Liver (tissue), 9 donors: ENCODE measurements around the gene SH2D5. TPM values are rescaled to one million over a fixed set of nuclear protein-coding genes. Genes with fewer than 3 reads are reported as not detected.

Source experiments
- DNase-seq: peaks from one replicate; pipeline ENCODE4 v3.0.0-alpha.2; 2017; ENCODE audit warnings: low spot score
- H3K27ac ChIP-seq, 2 donors: one replicate each; pipeline ENCODE4 v1.7.0; 2013; ENCODE audit warnings: inconsistent platforms in 2 of 2, low read length in 2 of 2, control low read depth in 1 of 2, low read depth in 1 of 2, mild to moderate bottlenecking in 1 of 2
- H3K27me3 ChIP-seq, 4 donors: one replicate each; pipeline versions ENCODE4 v1.6.1 to v1.7.0; 2013; ENCODE audit warnings: low read length in 3 of 4, inconsistent platforms in 1 of 4, mild to moderate bottlenecking in 1 of 4, moderate library complexity in 1 of 4; ENCODE audit not compliant: control insufficient read depth in 4 of 4, insufficient read depth in 4 of 4
- H3K36me3 ChIP-seq, 4 donors: one replicate each; pipeline versions ENCODE4 v1.6.1 to v1.7.0; 2013; ENCODE audit warnings: low read length in 3 of 4, mild to moderate bottlenecking in 3 of 4, low read depth in 1 of 4, moderate library complexity in 1 of 4; ENCODE audit not compliant: control insufficient read depth in 4 of 4, insufficient read depth in 3 of 4
- H3K4me1 ChIP-seq, 4 donors: one replicate each; pipeline versions ENCODE4 v1.6.1 to v1.7.0; 2013; ENCODE audit warnings: low read length in 3 of 4, mild to moderate bottlenecking in 3 of 4, moderate library complexity in 1 of 4; ENCODE audit not compliant: control insufficient read depth in 4 of 4, insufficient read depth in 4 of 4
- H3K4me3 ChIP-seq, 3 donors: one replicate each; pipeline versions ENCODE4 v1.6.1 to v1.7.0; 2013; ENCODE audit warnings: low read length in 3 of 3, control low read depth in 1 of 3, low read depth in 1 of 3, mild to moderate bottlenecking in 1 of 3
- H3K9ac ChIP-seq, 2 donors: one replicate each; pipeline ENCODE4 v1.7.0; 2013; ENCODE audit warnings: low read length in 2 of 2, mild to moderate bottlenecking in 2 of 2, moderate library complexity in 2 of 2, control low read depth in 1 of 2, low read depth in 1 of 2
- H3K9me3 ChIP-seq, 4 donors: one replicate each; pipeline versions ENCODE4 v1.6.1 to v1.7.0; 2013; ENCODE audit warnings: low read length in 3 of 4; ENCODE audit not compliant: control insufficient read depth in 4 of 4
- ATF3 ChIP-seq: IDR thresholded peaks from 2 replicates; pipeline ENCODE4 v1.6.1; 2016; ENCODE audit warnings: antibody characterized with exemption
- EGR1 ChIP-seq, 2 donors: IDR thresholded peaks; 2 replicates each; pipeline ENCODE4 v1.6.1; 2016 to 2018; ENCODE audit warnings: antibody characterized with exemption in 2 of 2, low read depth in 2 of 2
- FOXA1 ChIP-seq: IDR thresholded peaks from 2 replicates; pipeline ENCODE4 v1.6.1; 2016; ENCODE audit warnings: antibody characterized with exemption
- FOXA2 ChIP-seq: IDR thresholded peaks from 2 replicates; pipeline ENCODE4 v1.6.1; 2016; ENCODE audit warnings: antibody characterized with exemption
- GABPA ChIP-seq, 2 donors: IDR thresholded peaks in 1 of 2; conservative IDR thresholded peaks in 1 of 2; 2 replicates each; pipeline ENCODE4 v1.6.1; 2016; ENCODE audit warnings: antibody characterized with exemption in 2 of 2, mild to moderate bottlenecking in 1 of 2, moderate library complexity in 1 of 2
- HNF4A ChIP-seq, 2 donors: conservative IDR thresholded peaks; 2 replicates each; pipeline ENCODE4 v1.6.1; 2016; ENCODE audit warnings: antibody characterized with exemption in 2 of 2, mild to moderate bottlenecking in 2 of 2
- HNF4G ChIP-seq: IDR thresholded peaks from 2 replicates; pipeline ENCODE4 v1.6.1; 2016; ENCODE audit warnings: antibody characterized with exemption
- JUND ChIP-seq, 2 donors: IDR thresholded peaks; 2 replicates each; pipeline ENCODE4 v1.6.1; 2016; ENCODE audit warnings: antibody characterized with exemption in 2 of 2
- MAX ChIP-seq: IDR thresholded peaks from 2 replicates; pipeline ENCODE4 v1.6.1; 2016; ENCODE audit warnings: antibody characterized with exemption
- NR2F2 ChIP-seq: IDR thresholded peaks from 2 replicates; pipeline ENCODE4 v1.6.1; 2016; ENCODE audit warnings: antibody characterized with exemption
- RAD21 ChIP-seq, 2 donors: IDR thresholded peaks; 2 replicates each; pipeline ENCODE4 v1.6.1; 2016; ENCODE audit warnings: antibody characterized with exemption in 2 of 2, mild to moderate bottlenecking in 2 of 2
- REST ChIP-seq: IDR thresholded peaks from 2 replicates; pipeline ENCODE4 v1.6.1; 2016; ENCODE audit warnings: antibody characterized with exemption, mild to moderate bottlenecking
- RXRA ChIP-seq, 2 donors: IDR thresholded peaks; 2 replicates each; pipeline ENCODE4 v1.6.1; 2017 to 2018; ENCODE audit warnings: antibody characterized with exemption in 2 of 2, mild to moderate bottlenecking in 1 of 2
- SP1 ChIP-seq: IDR thresholded peaks from 2 replicates; pipeline ENCODE4 v1.6.1; 2018; ENCODE audit warnings: antibody characterized with exemption, mild to moderate bottlenecking
- TAF1 ChIP-seq: conservative IDR thresholded peaks from 2 replicates; pipeline ENCODE4 v1.6.1; 2016; ENCODE audit warnings: antibody characterized with exemption, mild to moderate bottlenecking
- YY1 ChIP-seq: IDR thresholded peaks from 2 replicates; pipeline ENCODE4 v1.6.1; 2016; ENCODE audit warnings: antibody characterized with exemption, mild to moderate bottlenecking
- ZBTB33 ChIP-seq: IDR thresholded peaks from 2 replicates; pipeline ENCODE4 v1.6.1; 2016; ENCODE audit warnings: antibody characterized with exemption
- WGBS: extraction: QIAGEN DNeasy Blood & Tissue Kit; methylation state at CpG from one replicate; pipeline ENCODE4 v1.1.7; 2013; 5-methylcytosine and 5-hydroxymethylcytosine counted together
- polyA plus RNA-seq, 2 donors: library from polyadenylated mRNA; stranded (reverse) in 1 of 2; unstranded in 1 of 2; fragments of 200-250 nt in 1 of 2; fragments of >200 nt in 1 of 2; fragmentation: Nextera tagmentation in 1 of 2; extraction: Ambion mirVana in 1 of 2; gene quantifications; one replicate each; pipeline versions ENCODE4 v1.2.1 to v1.2.3, GENCODE V29; 2013 to 2015
- total RNA-seq, 2 donors: library from RNA; depleted of rRNA; stranded (reverse); fragments of >200 nt; gene quantifications; one replicate each; pipeline ENCODE4 v1.2.3, GENCODE V29; 2014
- donor health status: healthy.
- donor health status: healthy.
- donor health status: healthy.
- donor health status: healthy.
- donor health status: healthy.

Gene SH2D5
- total and polyA plus RNA-seq, 4 donors = 0.05 TPM; not detected in 3

GRCh38 chr1:20729990-20730689 lies 2.4 kb downstream of the SH2D5 start:
- DNase-seq = no peak
- no peaks in the 10 kb centered on the region for H3K27me3 ChIP-seq
- H3K36me3 ChIP-seq = no peaks in the 10 kb centered on the region
- H3K9me3 ChIP-seq = no peaks in the 10 kb centered on the region
- H3K27ac ChIP-seq = no peak overlapping the region
- H3K4me3 ChIP-seq = no peak overlapping the region
- H3K4me1 ChIP-seq = peaks cover 6 to 20% (median 13%) of the 10 kb centered on the region in 4 donors
- WGBS = 34% methylated on average over 19 of the region's 19 CpGs
- TF ChIP-seq FOXA2 (no peak), YY1 (no peak), TAF1 (no peak), MAX (no peak), JUND (IDR thresholded peaks at IDR 0.05) (no peak), GABPA (IDR thresholded peaks at IDR 0.05 in 1 of 2, conservative IDR thresholded peaks at IDR 0.05 in 1 of 2) (no peak), RXRA (IDR thresholded peaks at IDR 0.05) (no peak), SP1 (no peak), HNF4A (conservative IDR thresholded peaks at IDR 0.05) (no peak), REST (no peak), EGR1 (IDR thresholded peaks at IDR 0.05; ENCODE audit: low read depth in 2 of 2) (no peak)
- H3K9ac ChIP-seq = no peak overlapping the region

GRCh38 chr1:20729155-20729931 lies 3.2 kb downstream of the SH2D5 start:
- peaks cover 6 to 20% (median 13%) of the 10 kb centered on the region in 4 donors for H3K4me1 ChIP-seq
- no peak overlapping the region for H3K9ac ChIP-seq
- no peaks in the 10 kb centered on the region for H3K27me3 ChIP-seq
- no peaks in the 10 kb centered on the region for H3K9me3 ChIP-seq
- no peak for DNase-seq
- WGBS = 54% methylated on average over 14 of the region's 14 CpGs
- no peak overlapping the region for H3K27ac ChIP-seq
- no peak overlapping the region for H3K4me3 ChIP-seq
- H3K36me3 ChIP-seq = no peaks in the 10 kb centered on the region
- no peak for TF ChIP-seq HNF4A (conservative IDR thresholded peaks at IDR 0.05)
- TF ChIP-seq HNF4G = no peak
- TF ChIP-seq REST = no peak
- no peak for TF ChIP-seq RAD21 (IDR thresholded peaks at IDR 0.05)
- TF ChIP-seq NR2F2 = no peak
- no peak for TF ChIP-seq ZBTB33
- no peak for TF ChIP-seq FOXA1
- no peak for TF ChIP-seq FOXA2
- no peak for TF ChIP-seq EGR1 (IDR thresholded peaks at IDR 0.05; ENCODE audit: low read depth in 2 of 2)
- no peak for TF ChIP-seq YY1
- no peak for TF ChIP-seq TAF1
- no peak for TF ChIP-seq MAX
- no peak for TF ChIP-seq ATF3
- no peak for TF ChIP-seq GABPA (IDR thresholded peaks at IDR 0.05 in 1 of 2, conservative IDR thresholded peaks at IDR 0.05 in 1 of 2)
- TF ChIP-seq JUND (IDR thresholded peaks at IDR 0.05) = no peak
